Astrocyte of the spinal cord (primary cell): ENCODE results near the gene L3MBTL4.
"Not testable (repeated sequence)": the region's sequence is repeated elsewhere in the genome, so short reads cannot be mapped to it uniquely, and the experiment has no call there.

ENCODE experiments used
- DNase-seq: peaks from one replicate; pipeline ENCODE4 v3.0.0; 2011; ENCODE audit warnings: low read depth, low spot score
- H3K4me3 ChIP-seq: 2 replicates; pipeline ENCODE4 v1.5.1; 2011; ENCODE audit warnings: low read depth, mild to moderate bottlenecking, low read length, moderate library complexity
- CTCF ChIP-seq: IDR thresholded peaks from 2 replicates; pipeline ENCODE4 v1.5.1; 2012; ENCODE audit warnings: low read depth, mild to moderate bottlenecking, low read length, inconsistent platforms
- in situ Hi-C: cut with HindIII; loops from 2 replicates; pipeline ENCODE4 v1.10.0; 2017; ENCODE audit warnings: low sequenced_read_pairs

L3MBTL4 gene

GRCh38 chr18:6281874-6282273 is 132.8 kb downstream of the L3MBTL4 start:
- in situ Hi-C loops = no loop called here
- TF ChIP-seq CTCF = no peak
- DNase-seq = no peak
- H3K4me3 ChIP-seq = no peak overlapping the region

GRCh38 chr18:6280211-6280743 is 134.4 kb downstream of the L3MBTL4 start:
- DNase-seq = no peak
- no peak overlapping the region for H3K4me3 ChIP-seq
- no peak for TF ChIP-seq CTCF
- in situ Hi-C loops = no loop called here

GRCh38 chr18:6279308-6279707 is 135.4 kb downstream of the L3MBTL4 start:
- DNase-seq = no peak
- in situ Hi-C loops = no loop called here
- TF ChIP-seq CTCF = no peak
- H3K4me3 ChIP-seq = no peak overlapping the region

- no peak for TF ChIP-seq CTCF
- DNase-seq = no peak
- H3K4me3 ChIP-seq = no peak overlapping the region
- in situ Hi-C loops = no loop called here
Observed at GRCh38 chr18:6273423-6273822, 141.3 kb downstream of the L3MBTL4 start.

- H3K4me3 ChIP-seq, DNase-seq, in situ Hi-C loops: not testable (repeated sequence)
Observed at GRCh38 chr18:6272144-6272543, 142.6 kb downstream of the L3MBTL4 start.

- no peak for TF ChIP-seq CTCF
- in situ Hi-C loops = no loop called here
- DNase-seq = no peak
- no peak overlapping the region for H3K4me3 ChIP-seq
Observed at GRCh38 chr18:6271585-6271984, 143.1 kb downstream of the L3MBTL4 start.

GRCh38 chr18:6270771-6271216 is 143.9 kb downstream of the L3MBTL4 start:
- in situ Hi-C loops = no loop called here
- DNase-seq = no peak
- no peak for TF ChIP-seq CTCF

More at GRCh38 chr18:6270771-6271216, 143.9 kb downstream of the L3MBTL4 start:
- H3K4me3 ChIP-seq = no peak overlapping the region
